Lower leg skin (tissue), 4 donors: ENCODE measurements around the gene NTF4. TPM values are rescaled to one million over a fixed set of nuclear protein-coding genes. Genes with fewer than 3 reads are reported as not detected.
"Not testable (repeated sequence)": the region's sequence is repeated elsewhere in the genome, so short reads cannot be mapped to it uniquely, and the experiment has no call there.

Experiments
- DNase-seq, 2 donors: peaks; one replicate each; pipeline ENCODE4 v3.0.0-alpha.2; 2019; ENCODE audit warnings: low spot score in 2 of 2
- H3K4me3 ChIP-seq: fragments of 200-600 bp; sonication (generic); 2 replicates; pipeline ENCODE4 v1.5.1; 2017; ENCODE audit warnings: mild to moderate bottlenecking, low read depth; ENCODE audit not compliant: poor library complexity, severe bottlenecking
- POLR2A ChIP-seq, 2 donors: fragments of 450-650 bp; IDR thresholded peaks; one replicate each; pipeline ENCODE4 v1.6.1; 2016 to 2017; ENCODE audit warnings: antibody characterized with exemption in 2 of 2, mild to moderate bottlenecking in 1 of 2, moderate library complexity in 1 of 2
- WGBS, 2 donors: methylation state at CpG; one replicate each; pipeline ENCODE4 v1.1.5; 2018; 5-methylcytosine and 5-hydroxymethylcytosine counted together
- intact Hi-C: fragments of 100-400 bp; cut with DNase I; formaldehyde crosslinking; loops from one replicate; pipeline ENCODE4 v1.15.0; 2023; ENCODE audit warnings: low total_unique reads
- total RNA-seq, 4 donors: library from RNA; depleted of rRNA; stranded (reverse); fragments of >200 nt; gene quantifications; one replicate each; pipeline ENCODE4 v1.1.0, GENCODE V29; 2016
- TF ChIP-seq, protein P1 (sequence below), 3 donors: fragments of 450-650 bp; IDR thresholded peaks; one replicate each; pipeline ENCODE4 v1.5.1; 2016; ENCODE audit warnings: antibody characterized with exemption in 3 of 3, mild to moderate bottlenecking in 3 of 3, moderate library complexity in 2 of 3

NTF4 gene
- total RNA-seq, 4 donors from 2014 or later, result 7.4 to 16.8 (median 8.4) TPM

DNA sequence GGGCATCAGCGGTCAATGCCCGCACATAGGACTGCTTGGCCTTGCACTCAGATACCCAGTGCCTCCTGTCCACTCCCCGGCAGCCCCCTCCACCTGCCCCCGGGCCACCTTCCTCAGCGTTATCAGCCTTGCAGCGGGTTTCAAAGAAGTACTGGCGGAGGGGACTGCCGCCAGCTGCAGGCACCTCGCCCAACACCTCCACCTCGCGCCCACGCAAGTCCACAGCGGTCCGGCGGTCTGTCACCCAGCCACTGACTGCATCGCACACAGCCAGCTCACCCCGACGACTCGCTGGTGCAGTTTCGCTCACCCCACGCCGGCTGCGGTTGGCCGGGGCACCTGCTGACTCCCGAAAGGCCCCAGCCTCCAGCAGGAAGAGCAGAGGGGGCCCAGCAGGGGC is 3.2 kb downstream of the NTF4 start:
- H3K4me3 ChIP-seq, result no peak overlapping the region
- no peak for DNase-seq
- WGBS, 2 donors, result 73 to 83% methylated on average over 22 to 23 of the region's 25 CpGs
- TF ChIP-seq, protein P1, sequence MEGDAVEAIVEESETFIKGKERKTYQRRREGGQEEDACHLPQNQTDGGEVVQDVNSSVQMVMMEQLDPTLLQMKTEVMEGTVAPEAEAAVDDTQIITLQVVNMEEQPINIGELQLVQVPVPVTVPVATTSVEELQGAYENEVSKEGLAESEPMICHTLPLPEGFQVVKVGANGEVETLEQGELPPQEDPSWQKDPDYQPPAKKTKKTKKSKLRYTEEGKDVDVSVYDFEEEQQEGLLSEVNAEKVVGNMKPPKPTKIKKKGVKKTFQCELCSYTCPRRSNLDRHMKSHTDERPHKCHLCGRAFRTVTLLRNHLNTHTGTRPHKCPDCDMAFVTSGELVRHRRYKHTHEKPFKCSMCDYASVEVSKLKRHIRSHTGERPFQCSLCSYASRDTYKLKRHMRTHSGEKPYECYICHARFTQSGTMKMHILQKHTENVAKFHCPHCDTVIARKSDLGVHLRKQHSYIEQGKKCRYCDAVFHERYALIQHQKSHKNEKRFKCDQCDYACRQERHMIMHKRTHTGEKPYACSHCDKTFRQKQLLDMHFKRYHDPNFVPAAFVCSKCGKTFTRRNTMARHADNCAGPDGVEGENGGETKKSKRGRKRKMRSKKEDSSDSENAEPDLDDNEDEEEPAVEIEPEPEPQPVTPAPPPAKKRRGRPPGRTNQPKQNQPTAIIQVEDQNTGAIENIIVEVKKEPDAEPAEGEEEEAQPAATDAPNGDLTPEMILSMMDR (IDR thresholded peaks at IDR 0.05), result no peak
- TF ChIP-seq POLR2A (IDR thresholded peaks at IDR 0.05), result no peak
- intact Hi-C loops, result no loop called here

GRCh38 chr19:49061000-49061399 is 3.6 kb downstream of the NTF4 start:
- WGBS, 2 donors, result 95 to 100% methylated on average over 2 of the region's 2 CpGs
- H3K4me3 ChIP-seq, result no peak overlapping the region
- no peak for TF ChIP-seq POLR2A (IDR thresholded peaks at IDR 0.05)
- TF ChIP-seq, protein P1 (IDR thresholded peaks at IDR 0.05), result no peak
- DNase-seq, result no peak
- intact Hi-C loops, result no loop called here

GRCh38 chr19:49059053-49059452 is 5.6 kb downstream of the NTF4 start:
- intact Hi-C loops, result no loop called here
- H3K4me3 ChIP-seq, result no peak overlapping the region
- TF ChIP-seq POLR2A (IDR thresholded peaks at IDR 0.05), result no peak
- TF ChIP-seq, protein P1 (IDR thresholded peaks at IDR 0.05), result no peak
- WGBS, 2 donors, result 34 to 37% methylated on average over 9 of the region's 9 CpGs
- no peak for DNase-seq

GRCh38 chr19:49058562-49058961 is 6.1 kb downstream of the NTF4 start:
- no peak for DNase-seq
- H3K4me3 ChIP-seq, result no peak overlapping the region
- TF ChIP-seq POLR2A (IDR thresholded peaks at IDR 0.05), result no peak
- TF ChIP-seq, protein P1 (IDR thresholded peaks at IDR 0.05), result no peak
- intact Hi-C loops, result no loop called here
- WGBS, 2 donors, result 32 to 45% methylated on average over 10 of the region's 10 CpGs

DNA sequence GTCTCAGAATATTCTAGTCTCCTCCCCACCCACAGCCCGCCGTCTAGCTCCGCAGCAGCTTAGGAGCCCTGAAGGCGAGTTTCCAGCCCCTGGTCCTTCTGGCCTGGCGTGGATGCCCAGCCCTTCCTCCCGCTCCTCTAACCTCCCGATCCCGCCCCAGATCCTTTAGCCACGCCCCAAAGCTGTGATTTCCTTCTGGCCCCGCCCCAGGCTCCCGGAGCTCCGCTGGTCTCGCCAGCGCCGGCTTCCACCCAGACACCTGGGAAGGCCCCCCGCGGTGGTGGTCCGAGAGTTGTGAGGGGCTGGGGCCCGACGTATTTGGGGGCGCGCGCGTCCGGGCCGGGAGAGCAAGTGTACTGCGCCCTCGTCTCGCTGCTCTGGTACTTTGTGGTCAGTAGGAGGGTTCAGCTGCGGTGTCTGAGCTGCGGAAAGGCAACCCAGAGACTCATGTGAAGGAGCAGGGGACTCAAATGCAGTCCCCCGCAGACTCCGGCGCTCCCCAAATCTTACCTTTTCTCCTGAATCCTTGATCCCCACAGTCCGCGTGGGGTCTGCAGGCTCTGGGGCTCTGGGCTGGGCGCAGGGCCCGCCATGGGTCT is 6.9 kb downstream of the NTF4 start, which contains the start of gene CGB7:
Gene CGB7, minus strand, starts transcription at position 114 of the 599 bp plus-strand sequence. CDS start 2,374 bp downstream, outside the sequence.
- DNase-seq, result peak; percentile 67 to 95
- no peak for TF ChIP-seq POLR2A (IDR thresholded peaks at IDR 0.05)
- TF ChIP-seq, protein P1 (IDR thresholded peaks at IDR 0.05), result no peak
- 3 to 4% methylated on average over 21 to 31 of the region's 38 CpGs for WGBS, 2 donors
- H3K4me3 ChIP-seq, result peak within 1 kb of the TSS; percentile 13
- intact Hi-C loops, result no loop called here

- DNase-seq, intact Hi-C loops: not testable (repeated sequence)
- peak overlapping the region; percentile 13 for H3K4me3 ChIP-seq
- 2 to 4% methylated on average over 27 to 30 of the region's 34 CpGs for WGBS, 2 donors
These were observed 7.6 kb downstream of the NTF4 start for GRCh38 chr19:49056902-49057596.
